Left lung (tissue), 10 donors: ENCODE data around the gene POFUT1. TPM values are rescaled to one million over a fixed set of nuclear protein-coding genes. Genes with fewer than 3 reads are reported as not detected.
"Not testable (repeated sequence)": the region's sequence is repeated elsewhere in the genome, so short reads cannot be mapped to it uniquely, and the experiment has no call there.

Experiments
- ATAC-seq: fragments of 200-7000 bp; cut with Tn5 transposase; one replicate; pipeline ENCODE4 v1.9.1; 2020; ENCODE audit warnings: moderate library complexity
- DNase-seq, 4 donors: peaks; one replicate each; pipeline ENCODE4 v3.0.0-alpha.2; 2013 to 2020
- H3K27ac ChIP-seq, 2 donors: fragments of 200-600 bp; sonication (generic) in 1 of 2; one replicate each; pipeline versions ENCODE4 v1.5.0 to v1.8.0; 2020 to 2021
- H3K27me3 ChIP-seq, 2 donors: fragments of 200-600 bp; sonication (generic) in 1 of 2; one replicate each; pipeline versions ENCODE4 v1.5.0 to v1.8.0; 2020 to 2021
- H3K36me3 ChIP-seq, 2 donors: fragments of 200-600 bp; sonication (generic) in 1 of 2; one replicate each; pipeline versions ENCODE4 v1.5.0 to v1.8.0; 2020 to 2021
- H3K4me1 ChIP-seq, 2 donors: fragments of 200-600 bp; one replicate each; pipeline ENCODE4 v1.8.0; 2021
- H3K4me3 ChIP-seq, 2 donors: fragments of 200-600 bp; sonication (generic) in 1 of 2; one replicate each; pipeline versions ENCODE4 v1.5.0 to v1.8.0; 2020 to 2021; ENCODE audit warnings: mild to moderate bottlenecking in 1 of 2
- H3K9me3 ChIP-seq, 2 donors: fragments of 200-600 bp; sonication (generic) in 1 of 2; one replicate each; pipeline versions ENCODE4 v1.5.0 to v1.8.0; 2020 to 2021
- CTCF ChIP-seq, 2 donors: fragments of 200-600 bp; sonication (generic) in 1 of 2; IDR thresholded peaks; one replicate each; pipeline versions ENCODE4 v1.5.0 to v1.8.0; 2021; ENCODE audit warnings: antibody characterized with exemption in 2 of 2
- intact Hi-C, 2 donors: fragments of 100-400 bp; cut with DNase I; formaldehyde crosslinking; loops; one replicate each; pipeline versions ENCODE4 v1.11.2 to v1.14.2; 2022
- polyA plus RNA-seq, 6 donors: library from polyadenylated mRNA; unstranded; fragments of 120-200 nt; gene quantifications; one replicate each; pipeline ENCODE4 v1.2.1, GENCODE V29; 2013; ENCODE audit not compliant: insufficient read length in 6 of 6
- total RNA-seq, 2 donors: library from RNA; stranded (reverse); fragmentation: NEBNext Ultra II Directional; extraction: Animal tissue kit (Norgen Biotek cat#: 25700); gene quantifications; one replicate each; pipeline ENCODE4 v1.2.1, GENCODE V29; 2021
- donor health status: DM: no; HTN: yes; CAD: no.
- donor health status: DM: no; HTN: no; CAD: no.

POFUT1 gene
- total and polyA plus RNA-seq, 8 donors, result 29.2 to 42.2 (median 36.6) TPM

DNA sequence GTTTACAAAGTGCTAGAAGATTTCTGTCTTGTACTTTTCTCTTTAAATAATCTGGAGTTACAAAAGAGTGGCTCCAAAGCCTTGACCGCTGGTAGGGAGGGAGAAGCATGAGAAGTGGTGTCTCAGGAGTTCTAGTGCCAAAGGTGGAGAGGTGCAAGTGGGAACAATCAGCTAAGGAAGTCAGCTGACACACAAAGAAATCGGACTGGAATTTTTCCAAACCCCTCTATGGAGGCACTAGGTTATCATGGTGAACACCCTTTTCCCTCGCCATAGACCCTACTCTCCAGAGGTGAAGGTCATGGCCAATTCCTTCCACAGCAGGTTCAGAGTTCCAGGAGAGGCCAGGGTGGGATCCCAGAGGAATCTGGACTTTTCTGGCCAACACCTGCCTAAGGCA, 15.0 kb upstream of the POFUT1 start:
- DNase-seq (no peak), ATAC-seq (peak; percentile 69)
- Histone ChIP-seq H3K4me1 (peaks cover 20 to 52% of the 10 kb centered on the region in 2 donors), H3K27me3 (no peaks in the 10 kb centered on the region), H3K9me3 (no peaks in the 10 kb centered on the region), H3K27ac (peak overlapping the region; percentile 5 to 50), H3K36me3 (peaks cover 0 to 58% of the 10 kb centered on the region in 2 donors), H3K4me3 (no peak overlapping the region)
- TF ChIP-seq CTCF (IDR thresholded peaks at IDR 0.05), result no peak
- intact Hi-C loops, result no loop called here

- Histone ChIP-seq H3K27ac (peak overlapping the region; percentile 5 to 50), H3K36me3 (peaks cover 0 to 64% of the 10 kb centered on the region in 2 donors), H3K4me1 (peaks cover 20 to 54% of the 10 kb centered on the region in 2 donors)
- H3K27me3 ChIP-seq, H3K9me3 ChIP-seq, H3K4me3 ChIP-seq, intact Hi-C loops, DNase-seq, ATAC-seq: not testable (repeated sequence)
Observed at GRCh38 chr20:32193336-32193735, 14.3 kb upstream of the POFUT1 start.

DNA sequence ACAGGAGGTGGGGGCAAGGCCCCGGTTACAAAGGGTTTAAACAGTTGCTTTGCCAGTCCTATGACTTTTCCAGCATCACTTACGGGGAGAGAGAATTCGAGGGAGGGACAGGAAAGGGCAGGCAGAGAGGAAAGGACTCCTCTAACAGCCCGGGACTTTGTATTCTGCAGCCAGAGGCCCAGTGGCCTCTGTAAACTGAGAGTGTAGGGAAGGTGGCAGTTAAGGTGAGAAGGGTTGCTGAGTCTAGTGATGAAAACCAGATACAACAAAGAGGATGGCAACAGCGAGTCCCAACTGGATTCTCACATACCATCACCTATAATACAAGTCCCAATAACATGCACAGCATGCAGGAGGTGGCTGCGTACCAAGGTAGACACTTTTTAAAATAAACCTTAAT, 13.7 kb upstream of the POFUT1 start:
- no peak for ATAC-seq
- Histone ChIP-seq H3K4me3 (no peak overlapping the region), H3K27me3 (no peaks in the 10 kb centered on the region), H3K9me3 (no peaks in the 10 kb centered on the region), H3K27ac (no peak overlapping the region), H3K36me3 (peaks cover 0 to 71% of the 10 kb centered on the region in 2 donors), H3K4me1 (peaks cover 17 to 56% of the 10 kb centered on the region in 2 donors)
- no peak for TF ChIP-seq CTCF (IDR thresholded peaks at IDR 0.05)
- intact Hi-C loops, result no loop called here
- DNase-seq, result no peak

DNA sequence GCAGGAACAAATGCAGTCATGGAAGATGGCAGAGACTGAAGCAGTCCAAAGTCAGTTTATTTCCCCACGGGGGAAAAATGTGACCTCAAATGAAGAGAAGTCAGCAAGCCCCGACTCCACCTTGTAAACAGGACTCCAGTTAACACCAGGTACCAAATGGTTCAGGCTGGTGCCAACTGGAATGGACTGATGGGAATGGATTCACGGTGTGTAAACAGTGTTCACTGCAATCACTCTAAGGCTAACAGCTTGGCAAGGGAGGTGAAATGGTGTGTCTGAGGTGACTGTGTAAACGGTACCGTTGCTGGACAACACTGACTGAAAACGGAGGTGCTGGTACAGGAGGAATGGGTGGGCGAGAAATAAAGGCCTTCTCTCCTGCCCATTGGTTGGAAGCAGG, 12.1 kb upstream of the POFUT1 start:
- H3K27ac ChIP-seq, result no peak overlapping the region

GRCh38 chr20:32196613-32197012, 11.1 kb upstream of the POFUT1 start:
- H3K4me3 ChIP-seq, H3K27me3 ChIP-seq, ATAC-seq, H3K27ac ChIP-seq, DNase-seq, intact Hi-C loops, H3K9me3 ChIP-seq: not testable (repeated sequence)
- H3K4me1 ChIP-seq, result peaks cover 9 to 53% of the 10 kb centered on the region in 2 donors
- peaks cover 0 to 94% of the 10 kb centered on the region in 2 donors for H3K36me3 ChIP-seq

More for the DNA sequence above, 12.1 kb upstream of the POFUT1 start:
- peak; percentile 43 for ATAC-seq
- Histone ChIP-seq H3K4me3 (no peak overlapping the region), H3K27me3 (no peaks in the 10 kb centered on the region), H3K36me3 (peaks cover 0 to 87% of the 10 kb centered on the region in 2 donors), H3K9me3 (no peaks in the 10 kb centered on the region), H3K4me1 (peaks cover 10 to 53% of the 10 kb centered on the region in 2 donors)
- intact Hi-C loops, result no loop called here
- no peak for TF ChIP-seq CTCF (IDR thresholded peaks at IDR 0.05)
- DNase-seq, result no peak

- ATAC-seq, intact Hi-C loops: not testable (repeated sequence)
Observed at GRCh38 chr20:32197136-32197535, 10.5 kb upstream of the POFUT1 start.

DNA sequence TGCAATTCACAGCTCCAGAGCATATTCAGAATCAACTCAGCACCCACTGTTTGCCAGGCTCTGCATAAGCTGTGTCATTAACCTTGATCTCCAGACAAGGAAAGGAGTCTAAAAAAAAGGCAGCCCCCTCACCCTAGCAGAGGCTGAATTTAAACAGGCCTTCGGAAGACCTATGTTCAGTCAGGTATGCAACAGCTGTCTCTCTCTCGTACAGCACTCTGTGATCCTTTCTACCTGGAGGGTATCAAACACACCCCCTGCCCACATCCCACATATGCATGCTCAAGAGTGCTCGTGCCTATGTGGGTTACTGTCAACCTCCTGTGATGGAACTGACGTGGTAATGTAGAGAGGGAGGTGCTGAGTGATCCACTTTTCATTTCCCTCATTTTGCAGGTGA, 8.7 kb upstream of the POFUT1 start:
- H3K4me1 ChIP-seq, result peaks cover 24 to 55% of the 10 kb centered on the region in 2 donors
- DNase-seq (no peak), ATAC-seq (no peak)
- intact Hi-C loops, result no loop called here
- peaks cover 0 to 82% of the 10 kb centered on the region in 2 donors for H3K36me3 ChIP-seq
- H3K9me3 ChIP-seq, result no peaks in the 10 kb centered on the region
- H3K4me3 ChIP-seq, result no peak overlapping the region
- TF ChIP-seq CTCF (IDR thresholded peaks at IDR 0.05), result no peak
- no peak overlapping the region for H3K27ac ChIP-seq
- H3K27me3 ChIP-seq, result no peaks in the 10 kb centered on the region

More at GRCh38 chr20:32197136-32197535, 10.5 kb upstream of the POFUT1 start:
- Histone ChIP-seq H3K4me1 (peaks cover 11 to 53% of the 10 kb centered on the region in 2 donors), H3K36me3 (peaks cover 0 to 93% of the 10 kb centered on the region in 2 donors)
- H3K4me3 ChIP-seq, DNase-seq, H3K9me3 ChIP-seq, H3K27ac ChIP-seq, H3K27me3 ChIP-seq: not testable (repeated sequence)
